ENCODE results near the gene MTHFD1L.

DNA sequence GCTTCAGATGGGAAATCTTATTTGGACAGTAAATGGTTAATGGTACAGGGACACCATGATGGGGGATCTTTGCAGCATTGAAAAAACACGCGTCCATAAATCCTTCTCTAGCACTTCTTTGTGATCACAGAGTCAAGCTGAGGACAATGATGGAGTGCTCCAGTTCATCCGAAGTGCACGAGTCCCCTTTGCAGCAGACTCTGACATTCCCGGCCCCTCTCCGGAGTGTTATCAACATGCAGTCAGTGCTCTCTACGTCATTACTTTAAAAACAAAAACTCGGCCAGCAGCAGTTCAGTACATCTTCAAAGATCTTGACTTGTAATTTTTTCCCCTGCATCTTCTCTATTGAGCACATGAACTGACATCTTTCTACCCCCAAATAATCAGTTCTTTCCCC, 188.8 kb downstream of the MTHFD1L start:
- TF ChIP-seq, protein P1, sequence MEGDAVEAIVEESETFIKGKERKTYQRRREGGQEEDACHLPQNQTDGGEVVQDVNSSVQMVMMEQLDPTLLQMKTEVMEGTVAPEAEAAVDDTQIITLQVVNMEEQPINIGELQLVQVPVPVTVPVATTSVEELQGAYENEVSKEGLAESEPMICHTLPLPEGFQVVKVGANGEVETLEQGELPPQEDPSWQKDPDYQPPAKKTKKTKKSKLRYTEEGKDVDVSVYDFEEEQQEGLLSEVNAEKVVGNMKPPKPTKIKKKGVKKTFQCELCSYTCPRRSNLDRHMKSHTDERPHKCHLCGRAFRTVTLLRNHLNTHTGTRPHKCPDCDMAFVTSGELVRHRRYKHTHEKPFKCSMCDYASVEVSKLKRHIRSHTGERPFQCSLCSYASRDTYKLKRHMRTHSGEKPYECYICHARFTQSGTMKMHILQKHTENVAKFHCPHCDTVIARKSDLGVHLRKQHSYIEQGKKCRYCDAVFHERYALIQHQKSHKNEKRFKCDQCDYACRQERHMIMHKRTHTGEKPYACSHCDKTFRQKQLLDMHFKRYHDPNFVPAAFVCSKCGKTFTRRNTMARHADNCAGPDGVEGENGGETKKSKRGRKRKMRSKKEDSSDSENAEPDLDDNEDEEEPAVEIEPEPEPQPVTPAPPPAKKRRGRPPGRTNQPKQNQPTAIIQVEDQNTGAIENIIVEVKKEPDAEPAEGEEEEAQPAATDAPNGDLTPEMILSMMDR (conservative IDR thresholded peaks at IDR 0.05) = no peak
- TF ChIP-seq ZFX (IDR thresholded peaks at IDR 0.05) = no peak

All from C4-2B (cell line).